ENCODE results near the gene UTS2B. TPM values are rescaled to one million over a fixed set of nuclear protein-coding genes. Genes with fewer than 3 reads are reported as not detected.

The UTS2B gene
- total RNA-seq, 1 experiment from 2014 or later: 0.16 TPM

DNA sequence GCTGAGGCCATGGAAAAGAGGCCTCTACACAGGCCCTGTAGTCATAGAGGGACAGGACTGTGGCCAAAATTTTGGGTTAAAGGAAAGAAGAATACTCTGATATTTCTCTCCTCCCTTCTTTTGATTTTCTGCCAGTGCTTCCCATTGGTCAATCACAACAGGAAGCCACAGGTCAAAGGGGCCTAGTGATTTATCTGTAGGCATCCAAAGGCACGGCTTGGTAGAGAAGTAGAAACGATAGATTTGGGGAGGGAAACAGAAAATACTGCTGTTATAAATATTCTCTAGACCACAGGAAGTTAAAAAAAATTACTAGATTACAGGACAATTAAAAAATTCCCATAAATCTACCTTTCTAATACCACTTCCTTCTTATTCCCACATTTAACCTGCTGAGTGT lies 2.8 kb downstream of the UTS2B start:
- no peak for DNase-seq (ENCODE audit: low read depth)

GRCh38 chr3:191324936-191325335 lies 5.4 kb downstream of the UTS2B start:
- no peak for DNase-seq (ENCODE audit: low read depth)

GRCh38 chr3:191321019-191321767 lies 9.1 kb downstream of the UTS2B start:
- DNase-seq (ENCODE audit: low read depth): no peak

GRCh38 chr3:191320316-191320715 lies 10.0 kb downstream of the UTS2B start:
- no peak for DNase-seq (ENCODE audit: low read depth)

GRCh38 chr3:191316876-191317603 lies 13.3 kb downstream of the UTS2B start:
- no peak for DNase-seq (ENCODE audit: low read depth)

- DNase-seq (ENCODE audit: low read depth): peak; percentile 15
These were observed 16.1 kb downstream of the UTS2B start for GRCh38 chr3:191314109-191314728.

GRCh38 chr3:191313296-191313695 lies 17.0 kb downstream of the UTS2B start:
- DNase-seq (ENCODE audit: low read depth): no peak

- DNase-seq (ENCODE audit: low read depth): no peak
These were observed 23.0 kb downstream of the UTS2B start for GRCh38 chr3:191307341-191307740.

DNA sequence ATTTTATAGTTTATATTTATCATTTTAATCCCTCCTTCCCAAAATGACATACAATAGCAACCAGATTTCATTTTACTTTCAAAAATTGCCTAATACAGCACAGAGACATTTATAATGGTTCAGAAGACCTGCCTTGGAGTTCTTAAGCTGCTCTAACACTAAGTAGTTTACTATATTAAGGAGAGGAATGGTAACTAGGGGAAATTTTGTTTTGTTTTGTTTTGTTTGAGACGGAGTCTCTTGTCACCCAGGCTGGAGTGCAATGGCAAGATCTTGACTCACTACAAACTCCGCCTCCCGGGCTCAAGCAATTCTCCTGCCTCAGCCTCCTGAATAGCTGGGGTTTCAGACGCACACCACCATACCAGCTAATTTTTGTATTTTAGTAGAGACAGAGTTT lies 23.9 kb downstream of the UTS2B start:
- DNase-seq (ENCODE audit: low read depth): no peak

- DNase-seq (ENCODE audit: low read depth): peak; percentile 35
These were observed 26.7 kb downstream of the UTS2B start for GRCh38 chr3:191303596-191303995.

- DNase-seq (ENCODE audit: low read depth): no peak
These were observed 27.9 kb downstream of the UTS2B start for GRCh38 chr3:191302451-191302850.

GRCh38 chr3:191301782-191302411 lies 28.4 kb downstream of the UTS2B start:
- DNase-seq (ENCODE audit: low read depth): no peak

DNA sequence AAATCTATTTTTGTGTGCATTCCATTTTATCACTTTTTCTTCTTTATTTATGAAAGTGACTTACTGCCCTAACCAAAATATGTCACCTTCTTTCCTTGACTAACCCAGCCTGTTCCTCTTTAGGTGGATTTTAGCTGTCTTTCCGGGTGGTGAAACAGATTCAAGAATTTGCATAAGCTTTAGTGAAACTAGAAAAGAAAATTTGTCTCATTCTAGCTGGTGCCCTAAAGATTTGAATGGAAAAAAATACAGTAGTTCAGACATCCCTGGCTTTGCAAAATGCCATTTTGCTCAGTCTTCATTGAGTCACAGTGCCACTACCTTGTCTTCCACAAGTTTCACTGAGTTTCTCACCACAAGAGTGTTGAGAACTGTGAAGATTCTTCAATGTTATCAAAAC lies 29.3 kb downstream of the UTS2B start:
- no peak for DNase-seq (ENCODE audit: low read depth)

- DNase-seq (ENCODE audit: low read depth): no peak
These were observed 29.9 kb downstream of the UTS2B start for GRCh38 chr3:191300422-191300821.

GRCh38 chr3:191298846-191299245 lies 31.5 kb downstream of the UTS2B start:
- no peak for DNase-seq (ENCODE audit: low read depth)

GRCh38 chr3:191296041-191296541 lies 34.2 kb downstream of the UTS2B start:
- no peak for DNase-seq (ENCODE audit: low read depth)

- DNase-seq (ENCODE audit: low read depth): no peak
These were observed 36.0 kb downstream of the UTS2B start for GRCh38 chr3:191294291-191294690.

GRCh38 chr3:191292243-191293015 lies 37.9 kb downstream of the UTS2B start:
- no peak for DNase-seq (ENCODE audit: low read depth)

DNA sequence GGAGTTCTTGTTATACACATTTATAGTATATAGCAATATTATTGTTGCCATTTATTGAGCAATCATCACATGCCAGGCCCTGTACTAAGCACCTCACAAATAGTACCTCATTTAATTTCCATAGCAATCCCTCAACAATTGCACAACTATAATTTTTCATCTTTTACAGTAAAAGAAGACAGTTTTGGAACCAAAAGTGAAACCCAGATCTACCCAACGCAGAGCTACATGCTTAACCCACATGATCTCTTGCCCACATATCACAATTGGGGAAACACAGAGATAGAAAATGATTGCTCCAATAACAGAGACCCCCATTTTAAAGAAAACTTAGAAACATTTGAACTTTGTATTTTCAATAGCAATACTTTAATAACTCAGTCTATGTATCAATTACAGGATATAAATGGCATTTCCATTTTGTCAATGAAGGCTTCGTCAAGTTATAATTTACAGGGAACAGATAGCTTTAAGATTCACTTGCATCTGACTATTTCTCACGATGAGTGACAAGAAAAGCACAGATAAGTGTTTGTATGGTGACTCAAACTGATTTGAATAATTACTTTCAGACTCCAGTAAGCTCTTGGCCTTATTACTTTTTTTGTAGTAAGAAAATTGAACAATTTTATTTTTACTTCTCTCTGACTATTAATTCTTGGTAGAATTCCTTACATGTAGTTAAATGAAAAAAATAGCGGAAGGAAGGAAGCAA lies 39.9 kb downstream of the UTS2B start:
- DNase-seq (ENCODE audit: low read depth): no peak

- DNase-seq (ENCODE audit: low read depth): no peak
These were observed 46.9 kb downstream of the UTS2B start for GRCh38 chr3:191283400-191283799.
